ENCODE measurements around the gene C16orf54.
"Not testable (repeated sequence)": the region's sequence is repeated elsewhere in the genome, so short reads cannot be mapped to it uniquely, and the experiment has no call there.

DNA sequence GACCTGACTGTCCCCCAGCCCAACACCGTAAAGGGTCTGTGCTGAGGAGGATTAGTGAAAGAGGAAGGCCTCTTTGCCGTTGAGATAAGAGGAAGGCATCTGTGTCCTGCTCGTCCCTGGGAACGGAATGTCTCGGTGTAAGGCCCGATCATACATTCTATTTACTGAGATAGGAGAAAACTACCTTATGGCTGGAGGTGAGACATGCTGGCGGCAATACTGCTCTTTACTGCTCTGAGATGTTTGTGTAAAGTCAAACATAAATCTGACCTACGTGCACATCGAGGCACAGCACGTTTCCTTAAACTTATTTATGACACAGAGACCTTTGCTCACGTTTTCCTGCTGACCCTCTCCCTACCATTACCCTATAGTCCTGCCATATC lies 5.2 kb downstream of the C16orf54 start:
- TF ChIP-seq, protein P1, sequence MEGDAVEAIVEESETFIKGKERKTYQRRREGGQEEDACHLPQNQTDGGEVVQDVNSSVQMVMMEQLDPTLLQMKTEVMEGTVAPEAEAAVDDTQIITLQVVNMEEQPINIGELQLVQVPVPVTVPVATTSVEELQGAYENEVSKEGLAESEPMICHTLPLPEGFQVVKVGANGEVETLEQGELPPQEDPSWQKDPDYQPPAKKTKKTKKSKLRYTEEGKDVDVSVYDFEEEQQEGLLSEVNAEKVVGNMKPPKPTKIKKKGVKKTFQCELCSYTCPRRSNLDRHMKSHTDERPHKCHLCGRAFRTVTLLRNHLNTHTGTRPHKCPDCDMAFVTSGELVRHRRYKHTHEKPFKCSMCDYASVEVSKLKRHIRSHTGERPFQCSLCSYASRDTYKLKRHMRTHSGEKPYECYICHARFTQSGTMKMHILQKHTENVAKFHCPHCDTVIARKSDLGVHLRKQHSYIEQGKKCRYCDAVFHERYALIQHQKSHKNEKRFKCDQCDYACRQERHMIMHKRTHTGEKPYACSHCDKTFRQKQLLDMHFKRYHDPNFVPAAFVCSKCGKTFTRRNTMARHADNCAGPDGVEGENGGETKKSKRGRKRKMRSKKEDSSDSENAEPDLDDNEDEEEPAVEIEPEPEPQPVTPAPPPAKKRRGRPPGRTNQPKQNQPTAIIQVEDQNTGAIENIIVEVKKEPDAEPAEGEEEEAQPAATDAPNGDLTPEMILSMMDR (IDR thresholded peaks at IDR 0.05), result not testable (repeated sequence)
- TF ChIP-seq POLR2A (IDR thresholded peaks at IDR 0.05), result not testable (repeated sequence)
